Stimulated activated CD4-positive, alpha-beta T cell treated with anti-CD3 and anti-CD28 coated beads, Interleukin-1b, Interleukin-23, amount 100 ng/mL, for 1 hour (primary cell): ENCODE data around the gene BAAT.
"Not testable (repeated sequence)": the region's sequence is repeated elsewhere in the genome, so short reads cannot be mapped to it uniquely, and the experiment has no call there.

Source experiments
- DNase-seq, 2 donors: peaks; one replicate each; pipeline ENCODE4 v3.0.0-alpha.2; 2020; ENCODE audit warnings: low read depth in 2 of 2

The BAAT gene

DNA sequence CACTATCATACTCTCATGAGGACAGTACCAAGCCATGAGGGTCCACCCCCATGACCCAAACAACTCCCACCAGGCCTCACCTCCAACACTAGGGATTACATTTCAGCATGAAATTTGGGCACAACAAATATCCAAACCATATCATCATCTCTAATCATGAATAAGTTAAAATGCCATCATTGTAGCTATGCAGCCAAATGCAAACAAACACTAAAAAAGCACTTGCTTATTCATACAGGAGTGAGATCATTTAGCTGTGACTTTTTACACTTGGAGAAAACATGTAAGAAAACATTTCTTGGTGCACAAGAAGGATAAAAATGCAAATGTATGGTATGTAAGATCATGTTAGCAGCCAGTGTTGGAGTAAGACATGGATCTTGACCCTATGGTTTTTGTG is 24.2 kb downstream of the BAAT start:
- no peak for DNase-seq

DNA sequence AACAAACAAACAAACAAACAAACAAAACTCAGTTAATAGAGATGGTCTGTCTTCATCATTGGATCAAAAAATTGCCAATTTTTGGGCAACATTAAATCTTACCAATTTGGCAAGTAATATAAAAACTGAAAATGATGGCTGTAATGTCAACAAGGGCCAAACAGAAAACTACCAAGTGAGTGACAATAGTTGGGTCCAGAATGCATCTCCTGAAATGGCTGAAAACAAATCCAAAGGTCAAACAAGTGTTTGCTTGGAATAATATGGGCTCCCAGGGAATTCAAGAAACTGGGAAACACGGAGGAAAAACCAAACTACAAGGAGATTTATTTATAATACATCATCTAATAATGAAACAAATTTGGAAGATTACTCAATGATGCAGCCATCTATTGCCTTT is 25.1 kb downstream of the BAAT start:
- DNase-seq: no peak

GRCh38 chr9:101356619-101357018 is 28.2 kb downstream of the BAAT start:
- no peak for DNase-seq

GRCh38 chr9:101354765-101355708 is 29.8 kb downstream of the BAAT start:
- no peak for DNase-seq

- DNase-seq: no peak
Measured at GRCh38 chr9:101354143-101354764, 30.6 kb downstream of the BAAT start.

DNA sequence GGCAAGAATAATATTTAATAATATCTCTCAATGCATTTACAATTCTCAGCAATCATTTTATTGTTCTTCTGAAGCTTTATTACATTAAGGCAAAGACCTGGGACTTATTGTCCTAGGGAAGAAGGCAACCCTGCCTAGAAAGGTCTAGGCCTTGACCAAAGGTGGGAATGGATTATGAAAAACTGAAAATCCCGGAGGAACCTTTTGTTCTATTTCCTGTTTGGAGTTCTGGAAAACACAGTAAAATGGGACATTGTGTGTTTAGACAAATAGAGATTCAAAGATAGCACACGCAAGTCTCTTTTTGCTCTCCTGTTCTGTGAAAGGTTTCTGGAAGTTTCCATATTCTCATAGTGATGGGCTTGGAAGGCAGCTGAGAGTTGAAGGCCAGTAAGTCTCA is 31.1 kb downstream of the BAAT start:
- DNase-seq: no peak

GRCh38 chr9:101352892-101353463 is 31.8 kb downstream of the BAAT start:
- no peak for DNase-seq

DNA sequence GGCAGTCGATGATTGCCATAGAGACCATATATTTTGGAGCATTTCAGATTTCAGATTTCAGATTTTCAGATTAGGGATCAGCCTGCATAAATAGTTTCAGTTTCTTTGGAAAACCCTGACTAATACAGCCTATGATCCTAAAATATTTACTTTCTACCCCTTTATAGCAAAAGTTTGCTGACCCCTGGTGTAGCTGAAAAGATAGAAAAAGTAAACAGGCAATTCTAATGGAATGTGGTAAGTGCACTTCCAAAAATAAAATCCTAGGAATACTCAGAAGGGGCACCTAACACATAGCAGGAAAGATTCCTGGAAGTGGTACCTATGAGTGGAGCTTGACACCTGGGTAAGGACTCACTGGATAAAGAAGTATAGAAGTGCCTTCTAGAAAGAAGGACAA is 34.5 kb downstream of the BAAT start:
- DNase-seq: no peak

GRCh38 chr9:101342595-101342994 is 42.2 kb downstream of the BAAT start:
- no peak for DNase-seq

- no peak for DNase-seq
Measured at GRCh38 chr9:101341958-101342357, 42.8 kb downstream of the BAAT start.

GRCh38 chr9:101337237-101337636 is 47.6 kb downstream of the BAAT start:
- no peak for DNase-seq

DNA sequence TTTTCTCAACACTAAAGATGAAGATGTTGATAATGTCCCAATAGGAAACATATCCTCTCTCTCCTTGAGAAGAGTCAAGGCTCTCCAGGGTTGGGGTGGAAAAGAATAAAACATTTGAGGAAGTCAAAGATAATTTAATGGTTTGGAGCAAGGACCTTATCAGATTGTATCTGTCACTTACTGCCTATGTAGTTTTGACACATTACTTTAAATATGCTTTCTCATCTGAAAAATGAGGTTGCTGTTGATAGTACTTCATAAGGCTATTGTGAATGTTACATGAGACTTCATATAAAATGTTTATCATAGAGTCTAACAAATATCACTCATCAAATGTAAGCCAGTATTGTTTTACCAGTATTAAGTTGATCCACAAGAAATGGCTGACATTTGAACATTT is 48.7 kb downstream of the BAAT start:
- DNase-seq: no peak

- no peak for DNase-seq
Measured at GRCh38 chr9:101333926-101334702, 50.7 kb downstream of the BAAT start.

DNA sequence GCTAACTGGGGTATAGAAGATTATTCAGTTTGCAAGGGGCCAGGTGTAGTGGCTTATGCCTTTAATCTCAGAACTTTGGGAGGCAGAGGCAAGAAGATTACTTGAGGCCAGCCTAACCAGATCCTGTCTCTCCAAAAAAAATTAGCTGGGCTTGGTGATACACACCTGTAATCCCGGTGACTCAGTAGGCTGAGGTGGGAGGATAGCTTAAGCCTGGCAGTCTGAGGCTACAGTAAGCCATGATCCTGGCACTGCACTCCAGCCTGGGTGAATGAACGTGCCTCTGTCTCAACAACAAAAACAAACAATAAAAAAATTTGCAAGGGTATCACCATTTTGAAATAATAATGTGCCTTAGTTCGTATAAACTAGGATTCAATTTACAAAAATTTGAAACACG is 51.3 kb downstream of the BAAT start:
- no peak for DNase-seq

DNA sequence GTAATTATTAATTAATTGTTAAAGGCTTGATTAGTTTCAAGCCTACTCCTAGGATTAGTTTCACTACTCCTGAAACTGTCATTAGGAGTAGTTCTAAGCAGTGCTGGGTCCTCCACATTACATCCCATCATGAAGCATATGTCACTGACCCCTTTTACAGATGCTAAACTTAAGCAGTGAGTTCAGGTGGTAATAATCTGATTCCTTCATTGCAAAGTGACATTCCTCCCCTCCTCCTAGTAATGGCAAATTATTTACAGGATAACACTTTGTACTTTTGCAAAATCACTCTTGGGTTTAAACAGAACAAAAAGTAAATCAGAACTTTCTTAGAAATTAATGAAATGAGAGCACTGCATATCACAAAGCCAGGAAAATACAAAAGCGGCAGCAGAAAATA is 52.4 kb downstream of the BAAT start:
- DNase-seq: no peak

- not testable (repeated sequence) for DNase-seq
Measured at GRCh38 chr9:101327422-101327909, 57.3 kb downstream of the BAAT start.

DNA sequence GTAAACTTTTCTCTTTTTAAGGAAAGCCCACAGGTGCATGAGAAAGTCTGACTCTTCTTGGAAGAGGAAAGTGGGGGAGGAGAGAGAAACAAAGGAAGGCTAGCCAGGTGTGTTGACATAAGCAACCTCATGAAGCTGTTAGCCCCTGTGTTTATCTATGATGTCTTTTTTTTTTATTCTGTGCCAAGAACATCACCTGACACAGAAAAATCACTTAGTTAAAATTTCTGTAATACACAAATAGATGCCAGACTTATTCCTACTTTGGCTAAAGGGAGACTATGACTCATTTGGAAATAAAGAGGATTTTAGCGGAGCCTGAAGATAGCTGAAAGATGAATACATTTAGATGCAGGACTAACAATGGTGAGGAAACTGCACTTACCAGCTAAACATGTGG is 58.3 kb downstream of the BAAT start:
- no peak for DNase-seq

DNA sequence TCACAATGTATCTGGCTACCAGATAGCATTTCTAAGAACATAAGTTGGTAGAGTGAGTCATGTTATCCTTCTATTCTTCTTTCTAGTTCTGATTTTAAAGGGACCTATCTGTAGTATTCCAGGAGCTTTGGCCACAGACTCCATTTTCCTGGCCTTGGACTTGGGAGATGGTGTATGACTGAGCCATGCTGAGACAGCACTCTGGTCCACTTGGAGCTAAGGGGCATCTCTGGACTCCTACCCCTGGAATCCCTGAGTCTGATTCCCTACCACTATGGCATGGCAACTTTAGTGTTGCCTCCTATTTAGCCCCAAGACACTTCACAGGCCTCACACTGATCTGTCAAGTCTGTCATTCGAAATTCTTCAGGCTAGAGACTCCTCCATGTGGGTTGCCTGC is 58.8 kb downstream of the BAAT start:
- DNase-seq: no peak

GRCh38 chr9:101325053-101325452 is 59.8 kb downstream of the BAAT start:
- DNase-seq: no peak

- no peak for DNase-seq
Measured at GRCh38 chr9:101324245-101324804, 60.5 kb downstream of the BAAT start.

GRCh38 chr9:101323129-101323528 is 61.7 kb downstream of the BAAT start:
- DNase-seq: no peak

- no peak for DNase-seq
Measured at GRCh38 chr9:101317735-101318134, 67.1 kb downstream of the BAAT start.
